Endometrial microvascular endothelial cells (primary cell): ENCODE results near the gene JCHAIN. TPM values are rescaled to one million over a fixed set of nuclear protein-coding genes. Genes with fewer than 3 reads are reported as not detected.
"Not testable (repeated sequence)": the region's sequence is repeated elsewhere in the genome, so short reads cannot be mapped to it uniquely, and the experiment has no call there.

Source experiments
- in situ Hi-C: cut with HindIII; loops from 2 replicates; pipeline ENCODE4 v1.10.0; 2017; ENCODE audit warnings: low sequenced_read_pairs, low pct_unique_long_range_greater_than_20kb; ENCODE audit errors: inconsistent ontology term
- total RNA-seq: library from RNA; depleted of rRNA; stranded (reverse); fragments of >200 nt; gene quantifications from one replicate; pipeline ENCODE4 v1.2.3, GENCODE V29; 2015; ENCODE audit errors: inconsistent ontology term

The JCHAIN gene
- total RNA-seq, 1 donor from 2014 or later: not detected

- in situ Hi-C loops: not testable (repeated sequence)
Measured at GRCh38 chr4:70694633-70695032, 28.3 kb upstream of the JCHAIN start.

GRCh38 chr4:70691661-70692060, 25.4 kb upstream of the JCHAIN start:
- in situ Hi-C loops: no loop called here

- in situ Hi-C loops: no loop called here
Measured at GRCh38 chr4:70688795-70689231, 22.5 kb upstream of the JCHAIN start.

GRCh38 chr4:70687821-70688794, 21.8 kb upstream of the JCHAIN start, which contains the start of gene UTP3:
UTP3 (plus strand) TSS chr4:70688532; CDS start chr4:70688678, 146 bp downstream.
- in situ Hi-C loops: no loop called here

GRCh38 chr4:70687392-70687791, 21.1 kb upstream of the JCHAIN start:
- in situ Hi-C loops: no loop called here

GRCh38 chr4:70682142-70682541, 15.8 kb upstream of the JCHAIN start:
- in situ Hi-C loops: not testable (repeated sequence)

GRCh38 chr4:70681704-70682103, 15.4 kb upstream of the JCHAIN start:
- in situ Hi-C loops: no loop called here

- in situ Hi-C loops: no loop called here
Measured at GRCh38 chr4:70680934-70681333, 14.6 kb upstream of the JCHAIN start.

GRCh38 chr4:70678383-70678999, 12.2 kb upstream of the JCHAIN start:
- in situ Hi-C loops: no loop called here

GRCh38 chr4:70676554-70677090, 10.3 kb upstream of the JCHAIN start:
- in situ Hi-C loops: no loop called here

- in situ Hi-C loops: no loop called here
Measured at GRCh38 chr4:70674731-70675130, 8.4 kb upstream of the JCHAIN start.

GRCh38 chr4:70674191-70674590, 7.9 kb upstream of the JCHAIN start:
- in situ Hi-C loops: no loop called here

GRCh38 chr4:70671091-70671490, 4.8 kb upstream of the JCHAIN start:
- in situ Hi-C loops: no loop called here

GRCh38 chr4:70670332-70671014, 4.2 kb upstream of the JCHAIN start:
- in situ Hi-C loops: no loop called here

GRCh38 chr4:70667740-70668535, 1.6 kb upstream of the JCHAIN start:
- in situ Hi-C loops: no loop called here

GRCh38 chr4:70661309-70661922, 4.9 kb downstream of the JCHAIN start:
- in situ Hi-C loops: not testable (repeated sequence)

- in situ Hi-C loops: no loop called here
Measured at GRCh38 chr4:70660106-70660505, 6.2 kb downstream of the JCHAIN start.

GRCh38 chr4:70658418-70658817, 7.9 kb downstream of the JCHAIN start:
- in situ Hi-C loops: no loop called here
